ENCODE results near the gene COG4. TPM values are rescaled to one million over a fixed set of nuclear protein-coding genes. Genes with fewer than 3 reads are reported as not detected.
"Not testable (repeated sequence)": the region's sequence is repeated elsewhere in the genome, so short reads cannot be mapped to it uniquely, and the experiment has no call there.

Gene COG4
- polyA plus RNA-seq, 2 of the 4 experiments (the other 2 are of a cell fraction) = 42.7 to 48.2 TPM

GRCh38 chr16:70529954-70530353, 6.6 kb upstream of the COG4 start:
- TF ChIP-seq ZC3H11A (IDR thresholded peaks at IDR 0.05) = peak; percentile 18; the same call in 1 of the 2 replicates
- H3K4me3 ChIP-seq; H3K9me3 ChIP-seq; FAIRE-seq; ATAC-seq; DNase-seq (ENCODE audit: low read depth in 1 of 2, low spot score in 1 of 2); POLR2A ChIA-PET; H3K27ac ChIP-seq; H3K4me2 ChIP-seq: not testable (repeated sequence)
- WGBS (ENCODE audit: missing lambda C conversion rate) = 93% methylated on average over 7 of the region's 7 CpGs
- H3K4me1 ChIP-seq = peaks cover 41% of the 10 kb centered on the region
- CTCF ChIA-PET = interaction anchor here (0.7 to 1.7 kb wide), 7 partner anchors 15 to 162 kb away, joined by 3 to 6 read pairs (median 3); no protein-coding TSS in a partner anchor

DNA sequence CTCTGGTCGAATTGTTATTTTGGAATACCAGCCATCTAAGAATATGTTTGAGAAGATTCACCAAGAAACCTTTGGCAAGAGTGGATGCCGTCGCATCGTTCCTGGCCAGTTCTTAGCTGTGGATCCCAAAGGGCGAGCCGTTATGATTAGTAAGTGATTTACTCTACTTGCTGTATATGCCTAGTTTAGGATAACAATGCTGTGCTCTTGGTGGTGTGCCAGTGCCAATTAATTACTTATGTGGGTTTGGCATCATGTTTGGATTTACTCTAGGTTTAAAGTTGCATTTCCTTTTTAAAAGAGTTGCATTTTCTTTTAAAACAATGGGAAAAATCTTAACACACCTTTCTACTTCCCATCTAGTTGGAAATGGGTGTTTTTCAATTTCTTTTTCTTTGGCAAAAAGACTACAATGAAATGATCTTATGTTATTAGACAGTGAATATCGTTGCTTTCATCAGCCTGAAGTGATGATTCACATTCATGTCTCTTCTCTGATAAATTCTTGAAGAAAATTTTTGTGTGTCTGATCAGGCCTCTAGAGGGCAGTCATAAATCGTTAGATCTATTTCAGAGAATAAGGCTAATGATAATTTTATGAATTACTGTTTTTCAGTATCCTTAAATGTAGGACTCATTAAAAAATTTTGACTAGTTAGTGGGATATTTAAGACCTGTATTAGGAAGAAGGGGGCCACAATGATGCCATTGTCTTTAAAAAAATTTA, 5.9 kb upstream of the COG4 start:
- H3K4me1 ChIP-seq = peaks cover 41% of the 10 kb centered on the region
- ChIA-PET POLR2A (no interaction called here), CTCF (interaction anchor here (0.6 to 2.3 kb wide), 8 partner anchors 12 to 161 kb away, joined by 3 to 8 read pairs (median 4); no protein-coding TSS in a partner anchor)
- ATAC-seq (peak in 1 of 2 experiments; percentile 55; a peak in 3 of 6 replicates), FAIRE-seq (no peak), DNase-seq (ENCODE audit: low read depth in 1 of 2, low spot score in 1 of 2) (peak; percentile 57 to 62)
- peak overlapping the region; percentile 20; the same call in 2 of the 3 replicates for H3K4me2 ChIP-seq
- no peak for TF ChIP-seq FOSL2 (IDR thresholded peaks at IDR 0.05)
- TF ChIP-seq FOSL2 (CRISPR knock-in tag; IDR thresholded peaks at IDR 0.05) = peak; percentile 48
- TF ChIP-seq RFX5 (IDR thresholded peaks at IDR 0.05) = no peak
- no peak for TF ChIP-seq RNF2 (IDR thresholded peaks at IDR 0.05; ENCODE audit: borderline replicate concordance, low read depth)
- peak; percentile 24 to 35; a peak in 4 of 5 replicates for TF ChIP-seq RAD21 (conservative IDR thresholded peaks at IDR 0.05 in 1 of 2, IDR thresholded peaks at IDR 0.05 in 1 of 2)
- no peak for TF ChIP-seq NFE2L2 (conservative IDR thresholded peaks at IDR 0.05; ENCODE audit: low read length)
- no peak for TF ChIP-seq EHF (CRISPR knock-in tag; IDR thresholded peaks at IDR 0.05)
- no peak for TF ChIP-seq SMC3 (IDR thresholded peaks at IDR 0.05)
- peak; percentile 67 for TF ChIP-seq CTCF (IDR thresholded peaks at IDR 0.05)
- no peaks in the 10 kb centered on the region for H3K9me3 ChIP-seq
- 72% methylated on average over 8 of the region's 8 CpGs for WGBS (ENCODE audit: missing lambda C conversion rate)
- H3K4me3 ChIP-seq = no peak overlapping the region
- H3K27ac ChIP-seq = peak overlapping the region in 1 of 2 experiments; percentile 55; a peak in 2 of 6 replicates

DNA sequence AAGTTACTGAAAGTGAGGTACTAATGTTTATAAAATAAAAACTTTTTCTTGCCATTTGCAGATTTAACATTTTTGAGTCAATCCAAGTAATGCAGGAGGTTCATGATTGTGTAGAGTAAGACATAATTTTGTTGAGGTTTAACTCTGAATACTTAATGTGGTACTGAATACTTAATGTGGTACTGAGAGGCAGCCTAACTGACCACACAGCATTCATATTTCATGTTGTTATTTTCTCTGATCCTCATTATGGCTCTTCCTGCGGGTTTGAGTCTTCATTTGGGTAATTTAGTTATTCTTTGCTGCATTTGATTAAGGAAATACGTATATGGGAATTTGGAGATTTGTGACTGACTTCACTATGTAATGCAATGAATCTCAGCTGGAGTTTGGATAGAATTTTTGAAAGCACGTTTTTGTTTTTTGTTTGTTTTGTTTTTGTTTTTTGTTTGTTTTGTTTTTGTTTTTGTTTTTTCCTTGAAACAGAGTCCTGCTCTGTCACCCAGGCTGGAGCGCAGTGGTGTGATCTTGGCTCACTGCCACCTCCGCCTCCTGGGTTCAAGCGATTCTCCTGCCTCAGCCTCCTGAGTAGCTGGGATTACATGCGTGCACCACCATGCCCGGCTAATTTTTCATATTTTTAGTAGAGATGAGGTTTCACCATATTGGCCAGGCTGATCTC, 4.1 kb upstream of the COG4 start:
- Histone ChIP-seq H3K27ac (no peak overlapping the region), H3K4me3 (no peak overlapping the region), H3K4me1 (peaks cover 43% of the 10 kb centered on the region), H3K9me3 (no peaks in the 10 kb centered on the region), H3K4me2 (peak overlapping the region; percentile 98)
- DNase-seq (ENCODE audit: low read depth in 1 of 2, low spot score in 1 of 2) (no peak), ATAC-seq (no peak), FAIRE-seq (no peak)
- WGBS (ENCODE audit: missing lambda C conversion rate) = 81% methylated on average over 8 of the region's 8 CpGs
- CTCF ChIA-PET = interaction anchor here (0.6 to 2.3 kb wide), 5 partner anchors 13 to 157 kb away, joined by 3 to 8 read pairs (median 4); no protein-coding TSS in a partner anchor
- POLR2A ChIA-PET = no interaction called here
- TF ChIP-seq EHF (CRISPR knock-in tag; IDR thresholded peaks at IDR 0.05) = no peak
- TF ChIP-seq, protein P1, sequence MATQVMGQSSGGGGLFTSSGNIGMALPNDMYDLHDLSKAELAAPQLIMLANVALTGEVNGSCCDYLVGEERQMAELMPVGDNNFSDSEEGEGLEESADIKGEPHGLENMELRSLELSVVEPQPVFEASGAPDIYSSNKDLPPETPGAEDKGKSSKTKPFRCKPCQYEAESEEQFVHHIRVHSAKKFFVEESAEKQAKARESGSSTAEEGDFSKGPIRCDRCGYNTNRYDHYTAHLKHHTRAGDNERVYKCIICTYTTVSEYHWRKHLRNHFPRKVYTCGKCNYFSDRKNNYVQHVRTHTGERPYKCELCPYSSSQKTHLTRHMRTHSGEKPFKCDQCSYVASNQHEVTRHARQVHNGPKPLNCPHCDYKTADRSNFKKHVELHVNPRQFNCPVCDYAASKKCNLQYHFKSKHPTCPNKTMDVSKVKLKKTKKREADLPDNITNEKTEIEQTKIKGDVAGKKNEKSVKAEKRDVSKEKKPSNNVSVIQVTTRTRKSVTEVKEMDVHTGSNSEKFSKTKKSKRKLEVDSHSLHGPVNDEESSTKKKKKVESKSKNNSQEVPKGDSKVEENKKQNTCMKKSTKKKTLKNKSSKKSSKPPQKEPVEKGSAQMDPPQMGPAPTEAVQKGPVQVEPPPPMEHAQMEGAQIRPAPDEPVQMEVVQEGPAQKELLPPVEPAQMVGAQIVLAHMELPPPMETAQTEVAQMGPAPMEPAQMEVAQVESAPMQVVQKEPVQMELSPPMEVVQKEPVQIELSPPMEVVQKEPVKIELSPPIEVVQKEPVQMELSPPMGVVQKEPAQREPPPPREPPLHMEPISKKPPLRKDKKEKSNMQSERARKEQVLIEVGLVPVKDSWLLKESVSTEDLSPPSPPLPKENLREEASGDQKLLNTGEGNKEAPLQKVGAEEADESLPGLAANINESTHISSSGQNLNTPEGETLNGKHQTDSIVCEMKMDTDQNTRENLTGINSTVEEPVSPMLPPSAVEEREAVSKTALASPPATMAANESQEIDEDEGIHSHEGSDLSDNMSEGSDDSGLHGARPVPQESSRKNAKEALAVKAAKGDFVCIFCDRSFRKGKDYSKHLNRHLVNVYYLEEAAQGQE (IDR thresholded peaks at IDR 0.05) = no peak
- TF ChIP-seq ZFP36 (IDR thresholded peaks at IDR 0.05; ENCODE audit: borderline replicate concordance, partially characterized antibody) = no peak
- TF ChIP-seq CTCF (IDR thresholded peaks at IDR 0.05) = no peak
- no peak for TF ChIP-seq HOXB13 (CRISPR knock-in tag; IDR thresholded peaks at IDR 0.05; ENCODE audit: low read depth)
- TF ChIP-seq, protein P2, sequence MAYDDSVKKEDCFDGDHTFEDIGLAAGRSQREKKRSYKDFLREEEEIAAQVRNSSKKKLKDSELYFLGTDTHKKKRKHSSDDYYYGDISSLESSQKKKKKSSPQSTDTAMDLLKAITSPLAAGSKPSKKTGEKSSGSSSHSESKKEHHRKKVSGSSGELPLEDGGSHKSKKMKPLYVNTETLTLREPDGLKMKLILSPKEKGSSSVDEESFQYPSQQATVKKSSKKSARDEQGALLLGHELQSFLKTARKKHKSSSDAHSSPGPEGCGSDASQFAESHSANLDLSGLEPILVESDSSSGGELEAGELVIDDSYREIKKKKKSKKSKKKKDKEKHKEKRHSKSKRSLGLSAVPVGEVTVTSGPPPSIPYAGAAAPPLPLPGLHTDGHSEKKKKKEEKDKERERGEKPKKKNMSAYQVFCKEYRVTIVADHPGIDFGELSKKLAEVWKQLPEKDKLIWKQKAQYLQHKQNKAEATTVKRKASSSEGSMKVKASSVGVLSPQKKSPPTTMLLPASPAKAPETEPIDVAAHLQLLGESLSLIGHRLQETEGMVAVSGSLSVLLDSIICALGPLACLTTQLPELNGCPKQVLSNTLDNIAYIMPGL (CRISPR knock-in tag; IDR thresholded peaks at IDR 0.05; ENCODE audit: borderline replicate concordance) = no peak
- TF ChIP-seq CHD2 (IDR thresholded peaks at IDR 0.05; ENCODE audit: low read length, partially characterized antibody) = no peak
- TF ChIP-seq HDAC2 (IDR thresholded peaks at IDR 0.05) = no peak
- no peak for TF ChIP-seq ESRRA (IDR thresholded peaks at IDR 0.05; ENCODE audit: borderline replicate concordance, low read length)
- TF ChIP-seq PBX3 (IDR thresholded peaks at IDR 0.05) = no peak
- TF ChIP-seq JUNB (IDR thresholded peaks at IDR 0.05) = no peak

All from A549 (cell line).